NT2/D1 (cell line): Measurements from ENCODE around the gene ALG12.

ENCODE experiments used
- SUZ12 ChIP-seq: IDR thresholded peaks from 2 replicates; pipeline ENCODE4 v1.6.1; 2011; ENCODE audit not compliant: insufficient read length, insufficient read depth; ENCODE audit errors: extremely low read depth
- YY1 ChIP-seq: IDR thresholded peaks from 2 replicates; pipeline ENCODE4 v1.6.1; 2011; ENCODE audit not compliant: insufficient read length, insufficient read depth
- ZNF274 ChIP-seq: IDR thresholded peaks from 2 replicates; pipeline ENCODE4 v1.6.1; 2011; ENCODE audit warnings: mild to moderate bottlenecking, low read depth, low read length

- TF ChIP-seq YY1 = no peak
- TF ChIP-seq ZNF274 = no peak
- TF ChIP-seq SUZ12 = no peak
These were observed 41.5 kb upstream of the ALG12 start for GRCh38 chr22:49959782-49960158.
